CD14-positive monocyte (primary cell): ENCODE results near the gene RBMS3. TPM values are rescaled to one million over a fixed set of nuclear protein-coding genes. Genes with fewer than 3 reads are reported as not detected.

Experiments used
- DNase-seq, 3 donors: peaks; one replicate each; pipeline ENCODE4 v3.0.0-alpha.2; 2011 to 2022
- H2AFZ ChIP-seq: 2 replicates; pipeline ENCODE4 v1.6.0; 2012; ENCODE audit warnings: mild to moderate bottlenecking, low read depth, low read length, inconsistent platforms; ENCODE audit not compliant: insufficient read depth, poor library complexity, severe bottlenecking
- H3K27ac ChIP-seq, 2 donors: 1 replicate in 1 of 2; 2 replicates in 1 of 2; pipeline ENCODE4 v1.5.1; 2012 to 2013; ENCODE audit warnings: low read length in 2 of 2, control low read depth in 1 of 2, inconsistent platforms in 1 of 2, low read depth in 1 of 2, mild to moderate bottlenecking in 1 of 2
- H3K27me3 ChIP-seq, 2 donors: one replicate each; pipeline versions ENCODE4 v1.6.0 to v1.6.1; 2011 to 2013; ENCODE audit warnings: low read length in 2 of 2; ENCODE audit not compliant: control insufficient read depth in 2 of 2, insufficient read depth in 2 of 2
- H3K36me3 ChIP-seq, 2 donors: replicated peaks in 1 of 2; 1 replicate in 1 of 2; 2 replicates in 1 of 2; pipeline versions ENCODE4 v1.5.1 to v1.6.1; 2012 to 2013; ENCODE audit warnings: low read length in 2 of 2, control low read depth in 1 of 2, inconsistent platforms in 1 of 2, mild to moderate bottlenecking in 1 of 2; ENCODE audit not compliant: insufficient read depth in 2 of 2, control insufficient read depth in 1 of 2
- H3K4me1 ChIP-seq, 2 donors: 1 replicate in 1 of 2; 2 replicates in 1 of 2; pipeline versions ENCODE4 v1.5.1 to v1.6.1; 2012 to 2013; ENCODE audit warnings: low read length in 2 of 2, control low read depth in 1 of 2, inconsistent platforms in 1 of 2, mild to moderate bottlenecking in 1 of 2, moderate library complexity in 1 of 2; ENCODE audit not compliant: insufficient read depth in 2 of 2, control insufficient read depth in 1 of 2
- H3K4me2 ChIP-seq: replicated peaks from 2 replicates; pipeline ENCODE3; 2012; ENCODE audit warnings: low read length, moderate library complexity, mild to moderate bottlenecking; ENCODE audit not compliant: poor library complexity, severe bottlenecking; ENCODE audit errors: extremely low read depth
- H3K4me3 ChIP-seq, 3 experiments: fragments of 200-600 bp in 1 of 3; sonication (generic) in 1 of 3; replicated peaks in 1 of 3; 1 replicate in 2 of 3; 2 replicates in 1 of 3; pipeline ENCODE4 v1.5.1; 2011 to 2013; ENCODE audit warnings: low read length in 3 of 3, mild to moderate bottlenecking in 3 of 3, control low read depth in 2 of 3, low read depth in 2 of 3, inconsistent platforms in 1 of 3, moderate library complexity in 1 of 3
- H3K79me2 ChIP-seq: 2 replicates; pipeline ENCODE4 v1.6.0; 2012; ENCODE audit warnings: mild to moderate bottlenecking, control low read depth, inconsistent platforms, low read length, moderate library complexity; ENCODE audit not compliant: insufficient read depth
- H3K9ac ChIP-seq: 2 replicates; pipeline ENCODE4 v1.6.0; 2017; ENCODE audit warnings: low read length, mild to moderate bottlenecking; ENCODE audit not compliant: insufficient read depth, poor library complexity, severe bottlenecking
- H3K9me3 ChIP-seq, 2 donors: replicated peaks in 1 of 2; 1 replicate in 1 of 2; 2 replicates in 1 of 2; pipeline versions ENCODE4 v1.5.1 to v1.6.1; 2012 to 2013; ENCODE audit warnings: low read length in 2 of 2, control low read depth in 1 of 2; ENCODE audit not compliant: control insufficient read depth in 1 of 2, insufficient read depth in 1 of 2
- H4K20me1 ChIP-seq: 2 replicates; pipeline ENCODE4 v1.6.0; 2012; ENCODE audit warnings: mild to moderate bottlenecking, low read length, control low read depth, moderate library complexity; ENCODE audit not compliant: insufficient read depth
- H3K27ac Mint-ChIP-seq, 7 donors: one replicate each; pipeline ENCODE4 v1.8.0; 2020; ENCODE audit warnings: mild to moderate bottlenecking in 7 of 7, mixed read lengths in 7 of 7, moderate library complexity in 6 of 7, inconsistent platforms in 2 of 7
- H3K27me3 Mint-ChIP-seq, 3 donors: one replicate each; pipeline ENCODE4 v1.8.0; 2021 to 2022; ENCODE audit warnings: low read depth in 3 of 3, mild to moderate bottlenecking in 3 of 3, mixed read lengths in 3 of 3, moderate library complexity in 3 of 3, inconsistent platforms in 1 of 3
- H3K36me3 Mint-ChIP-seq, 2 donors: one replicate each; pipeline ENCODE4 v1.8.0; 2020; ENCODE audit warnings: mixed read lengths in 2 of 2, inconsistent platforms in 1 of 2, mild to moderate bottlenecking in 1 of 2
- H3K4me1 Mint-ChIP-seq: one replicate; pipeline ENCODE4 v1.8.0; 2020; ENCODE audit warnings: mild to moderate bottlenecking, mixed read lengths
- H3K4me3 Mint-ChIP-seq, 2 donors: one replicate each; pipeline ENCODE4 v1.8.0; 2020; ENCODE audit warnings: mild to moderate bottlenecking in 2 of 2, mixed read lengths in 2 of 2, moderate library complexity in 1 of 2
- H3K9me3 Mint-ChIP-seq, 7 donors: one replicate each; pipeline ENCODE4 v1.8.0; 2020 to 2022; ENCODE audit warnings: mixed read lengths in 7 of 7, mild to moderate bottlenecking in 6 of 7, moderate library complexity in 6 of 7, inconsistent platforms in 2 of 7
- CTCF ChIP-seq: fragments of 200-600 bp; IDR thresholded peaks from one replicate; pipeline ENCODE4 v1.8.0; 2022; ENCODE audit warnings: antibody characterized with exemption, mild to moderate bottlenecking
- WGBS: methylation state at CpG from one replicate; pipeline ENCODE4 v1.1.5; 2013; ENCODE audit warnings: missing lambda C conversion rate; ENCODE audit not compliant: insufficient coverage; 5-methylcytosine and 5-hydroxymethylcytosine counted together
- intact Hi-C, 2 donors: fragments of 100-400 bp; cut with micrococcal nuclease; formaldehyde crosslinking; loops; one replicate each; pipeline versions ENCODE4 v1.15.0 to v1.15.1; 2023
- polyA plus RNA-seq, 3 donors: library from polyadenylated mRNA; depleted of rRNA in 1 of 3; unstranded in 2 of 3; stranded (reverse) in 1 of 3; fragments of 300-500 nt in 2 of 3; fragments of >200 nt in 1 of 3; fragmentation: Illumina TruSeq in 2 of 3; gene quantifications; 1 replicate in 2 of 3; 2 replicates in 1 of 3; pipeline ENCODE4 v1.2.3, GENCODE V29; 2012 to 2021

The RBMS3 gene
- polyA plus RNA-seq, 3 donors = not detected

- TF ChIP-seq CTCF = no peak
- Histone ChIP-seq H3K79me2 (no peaks in the 10 kb centered on the region), H3K27me3 (no peaks in the 10 kb centered on the region), H4K20me1 (no peaks in the 10 kb centered on the region), H3K4me1 (peaks cover 30 to 31% of the 10 kb centered on the region in 2 donors), H3K9ac (no peak overlapping the region), H2AFZ (no peak overlapping the region), H3K4me3 (no peak overlapping the region), H3K9me3 (no peaks in the 10 kb centered on the region), H3K4me2 (no peak overlapping the region), H3K27ac (no peak overlapping the region), H3K36me3 (no peaks in the 10 kb centered on the region)
- Mint-ChIP-seq H3K27ac (no peak overlapping the region), H3K36me3 (no peaks in the 10 kb centered on the region), H3K4me3 (no peak overlapping the region), H3K4me1 (peaks cover 38% of the 10 kb centered on the region), H3K27me3 (peaks cover 0 to 3% (median 0%) of the 10 kb centered on the region in 3 donors), H3K9me3 (peaks cover 0 to 1% (median 0%) of the 10 kb centered on the region in 7 donors)
- no CpG with 5 or more reads among the region's 2 CpGs for WGBS
- intact Hi-C loops = no loop called here
- DNase-seq = no peak
Measured at GRCh38 chr3:29761517-29761916, 480.6 kb downstream of the RBMS3 start.

- no CpG with 5 or more reads among the region's 1 CpG for WGBS
- Histone ChIP-seq H3K36me3 (no peaks in the 10 kb centered on the region), H3K27ac (no peak overlapping the region), H3K4me2 (no peak overlapping the region), H3K9me3 (no peaks in the 10 kb centered on the region), H3K9ac (no peak overlapping the region), H3K4me3 (no peak overlapping the region), H3K27me3 (no peaks in the 10 kb centered on the region), H4K20me1 (no peaks in the 10 kb centered on the region), H3K4me1 (peaks cover 27 to 28% of the 10 kb centered on the region in 2 donors), H2AFZ (no peak overlapping the region), H3K79me2 (no peaks in the 10 kb centered on the region)
- no peak overlapping the region for H3K27ac Mint-ChIP-seq
- no peak for DNase-seq
- H3K27me3 Mint-ChIP-seq = peaks cover 0 to 3% (median 0%) of the 10 kb centered on the region in 3 donors
- TF ChIP-seq CTCF = no peak
- peaks cover 32% of the 10 kb centered on the region for H3K4me1 Mint-ChIP-seq
- no peaks in the 10 kb centered on the region for H3K36me3 Mint-ChIP-seq
- no peak overlapping the region for H3K4me3 Mint-ChIP-seq
- H3K9me3 Mint-ChIP-seq = peaks cover 0 to 1% (median 0%) of the 10 kb centered on the region in 7 donors
- intact Hi-C loops = no loop called here
Measured at GRCh38 chr3:29763115-29763514, 482.2 kb downstream of the RBMS3 start.
